Endothelial cell (in vitro differentiated cells): ENCODE measurements around the gene ST6GALNAC4. TPM values are rescaled to one million over a fixed set of nuclear protein-coding genes. Genes with fewer than 3 reads are reported as not detected.

ENCODE experiments used
- DNase-seq: peaks from one replicate; pipeline ENCODE4 v3.0.0; 2021; ENCODE audit warnings: low spot score
- H3K27ac Mint-ChIP-seq: one replicate; pipeline ENCODE4 v1.8.0; 2021; ENCODE audit warnings: mixed read lengths, inconsistent platforms; ENCODE audit not compliant: unreplicated experiment
- H3K27me3 Mint-ChIP-seq: one replicate; pipeline ENCODE4 v1.8.0; 2021; ENCODE audit warnings: mild to moderate bottlenecking, moderate library complexity, mixed read lengths, inconsistent platforms; ENCODE audit not compliant: unreplicated experiment
- H3K36me3 Mint-ChIP-seq: one replicate; pipeline ENCODE4 v1.8.0; 2021; ENCODE audit warnings: mild to moderate bottlenecking, low read depth, mixed read lengths, inconsistent platforms; ENCODE audit not compliant: unreplicated experiment
- H3K4me1 Mint-ChIP-seq: one replicate; pipeline ENCODE4 v1.8.0; 2021; ENCODE audit warnings: mild to moderate bottlenecking, mixed read lengths, inconsistent platforms; ENCODE audit not compliant: unreplicated experiment
- H3K4me3 Mint-ChIP-seq: one replicate; pipeline ENCODE4 v1.8.0; 2021; ENCODE audit warnings: mild to moderate bottlenecking, mixed read lengths, inconsistent platforms; ENCODE audit not compliant: unreplicated experiment
- H3K9me3 Mint-ChIP-seq: one replicate; pipeline ENCODE4 v1.8.0; 2021; ENCODE audit warnings: mixed read lengths, inconsistent platforms; ENCODE audit not compliant: unreplicated experiment
- total RNA-seq: library from RNA; stranded (reverse); fragmentation: NEBNext Ultra II Directional; extraction: Animal tissue kit (Norgen Biotek cat#: 25700); gene quantifications from one replicate; pipeline ENCODE4 v1.2.1, GENCODE V29; 2021; ENCODE audit not compliant: unreplicated experiment
- TF ChIP-seq, protein P1 (sequence below): fragments of 200-600 bp; sonication (generic); IDR thresholded peaks from one replicate; pipeline ENCODE4 v1.5.0; 2021; ENCODE audit warnings: antibody characterized with exemption; ENCODE audit not compliant: unreplicated experiment

ST6GALNAC4 gene
- total RNA-seq, 1 donor from 2014 or later = 25.0 TPM

DNA sequence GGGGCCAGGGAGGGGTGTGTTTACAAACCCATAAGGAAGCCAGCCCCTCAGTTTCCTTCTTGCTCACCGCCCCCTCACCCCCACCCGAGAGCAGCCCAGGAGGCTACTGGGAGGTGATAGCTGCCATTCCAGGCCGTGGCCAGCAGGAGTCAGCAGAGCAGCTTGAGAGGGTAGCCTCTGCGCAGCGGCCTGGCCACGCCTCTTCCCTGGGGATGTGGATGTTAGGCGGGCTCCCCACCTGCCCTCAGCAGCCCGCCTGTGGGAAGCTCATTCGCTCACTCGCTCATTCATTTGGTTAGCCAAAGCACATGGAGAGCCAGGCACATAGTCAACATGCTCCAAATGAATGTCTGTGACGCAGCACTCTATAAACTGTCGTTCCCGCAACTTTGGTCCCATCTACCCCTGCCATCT is 26.9 kb upstream of the ST6GALNAC4 start:
- Mint-ChIP-seq H3K27ac (no peak overlapping the region), H3K36me3 (no peaks in the 10 kb centered on the region)

DNA sequence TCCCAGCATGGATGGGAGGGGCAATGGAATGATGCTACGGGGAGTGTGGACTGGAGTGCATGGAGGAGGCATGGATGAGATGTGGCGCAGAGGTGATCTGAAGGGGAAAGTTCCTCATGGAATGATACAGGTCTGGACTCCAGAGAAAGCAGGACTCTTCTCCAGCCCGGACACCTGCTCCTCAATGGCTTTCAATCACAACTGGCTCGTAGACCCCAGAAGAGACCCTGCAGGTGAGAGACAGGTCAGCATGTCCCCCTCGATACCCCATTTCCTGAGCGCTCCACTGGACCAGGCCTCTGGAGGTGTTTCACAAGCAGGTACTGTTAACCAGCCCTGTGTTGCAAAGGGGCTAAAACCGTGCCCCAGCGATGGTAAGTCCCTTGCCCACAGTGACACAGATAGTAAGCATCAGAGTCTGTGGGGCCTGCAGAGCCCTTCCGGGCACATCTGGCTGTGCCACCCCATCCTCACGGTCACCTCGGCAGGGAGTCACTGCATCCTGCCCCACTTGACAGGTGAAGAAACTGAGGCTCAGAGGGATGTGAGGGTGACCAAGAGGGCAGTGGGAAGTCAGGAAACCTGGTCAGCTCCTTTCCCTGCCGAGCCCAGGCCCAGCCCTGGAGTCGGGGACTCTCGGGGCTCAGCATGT is 26.3 kb upstream of the ST6GALNAC4 start:
- H3K27ac Mint-ChIP-seq = peak overlapping the region; percentile 20
- peak overlapping the region; percentile 28 for H3K4me3 Mint-ChIP-seq
- no peaks in the 10 kb centered on the region for H3K9me3 Mint-ChIP-seq
- DNase-seq = no peak
- H3K4me1 Mint-ChIP-seq = peaks cover 5% of the 10 kb centered on the region
- TF ChIP-seq, protein P1, sequence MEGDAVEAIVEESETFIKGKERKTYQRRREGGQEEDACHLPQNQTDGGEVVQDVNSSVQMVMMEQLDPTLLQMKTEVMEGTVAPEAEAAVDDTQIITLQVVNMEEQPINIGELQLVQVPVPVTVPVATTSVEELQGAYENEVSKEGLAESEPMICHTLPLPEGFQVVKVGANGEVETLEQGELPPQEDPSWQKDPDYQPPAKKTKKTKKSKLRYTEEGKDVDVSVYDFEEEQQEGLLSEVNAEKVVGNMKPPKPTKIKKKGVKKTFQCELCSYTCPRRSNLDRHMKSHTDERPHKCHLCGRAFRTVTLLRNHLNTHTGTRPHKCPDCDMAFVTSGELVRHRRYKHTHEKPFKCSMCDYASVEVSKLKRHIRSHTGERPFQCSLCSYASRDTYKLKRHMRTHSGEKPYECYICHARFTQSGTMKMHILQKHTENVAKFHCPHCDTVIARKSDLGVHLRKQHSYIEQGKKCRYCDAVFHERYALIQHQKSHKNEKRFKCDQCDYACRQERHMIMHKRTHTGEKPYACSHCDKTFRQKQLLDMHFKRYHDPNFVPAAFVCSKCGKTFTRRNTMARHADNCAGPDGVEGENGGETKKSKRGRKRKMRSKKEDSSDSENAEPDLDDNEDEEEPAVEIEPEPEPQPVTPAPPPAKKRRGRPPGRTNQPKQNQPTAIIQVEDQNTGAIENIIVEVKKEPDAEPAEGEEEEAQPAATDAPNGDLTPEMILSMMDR = no peak
- no peaks in the 10 kb centered on the region for H3K36me3 Mint-ChIP-seq
- H3K27me3 Mint-ChIP-seq = peaks cover 12% of the 10 kb centered on the region

More for the DNA sequence above, 26.9 kb upstream of the ST6GALNAC4 start:
- peak; percentile 85 for DNase-seq
- Mint-ChIP-seq H3K9me3 (no peaks in the 10 kb centered on the region), H3K4me3 (no peak overlapping the region), H3K4me1 (peaks cover 3% of the 10 kb centered on the region), H3K27me3 (peaks cover 10% of the 10 kb centered on the region)
- TF ChIP-seq, protein P1 = peak; percentile 76

DNA sequence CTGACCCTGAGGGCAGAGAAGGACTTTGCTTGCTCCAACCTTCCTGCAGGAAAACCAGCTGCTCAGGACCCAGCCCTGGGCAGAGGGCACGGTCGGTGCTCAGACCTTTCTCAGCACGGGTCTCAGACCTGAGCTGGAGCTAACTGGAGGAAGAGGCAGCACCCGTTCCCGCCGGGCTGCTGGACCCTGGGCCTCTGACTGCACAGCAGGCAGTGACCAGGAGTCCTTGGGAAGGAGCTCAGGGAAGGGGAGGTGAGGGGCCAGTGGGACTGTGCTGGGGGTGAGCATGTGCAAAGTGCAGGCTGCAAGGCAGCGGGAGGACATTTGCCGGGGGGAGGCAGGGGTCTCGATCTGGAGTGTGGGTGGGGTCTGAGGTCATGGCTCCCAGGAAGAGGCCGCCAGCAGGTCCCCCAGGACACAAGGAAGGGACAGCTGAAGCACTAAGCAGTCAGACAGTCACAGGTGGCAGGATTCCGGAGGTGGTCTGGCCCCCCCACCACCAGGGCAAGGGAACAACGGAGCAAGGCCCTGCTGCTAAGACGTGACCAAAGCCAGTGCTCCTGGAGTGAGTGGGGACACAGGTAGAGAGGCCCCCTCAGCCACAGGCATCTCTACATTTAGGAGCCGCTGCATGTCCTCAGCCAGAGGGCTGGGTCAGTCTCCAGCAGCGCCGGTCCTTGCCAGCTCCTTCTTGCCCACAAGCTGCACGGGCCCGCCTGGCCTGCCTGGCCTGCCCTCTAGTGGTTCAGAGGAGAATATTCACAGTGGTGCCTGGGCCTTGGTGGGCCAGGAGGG is 25.6 kb upstream of the ST6GALNAC4 start:
- peak overlapping the region; percentile 20 for H3K27ac Mint-ChIP-seq
- H3K36me3 Mint-ChIP-seq = no peaks in the 10 kb centered on the region
- peak overlapping the region; percentile 28 for H3K4me3 Mint-ChIP-seq
- H3K9me3 Mint-ChIP-seq = no peaks in the 10 kb centered on the region
- TF ChIP-seq, protein P1 = peak; percentile 83
- DNase-seq = peak; percentile 77
- H3K4me1 Mint-ChIP-seq = peaks cover 5% of the 10 kb centered on the region
- peaks cover 12% of the 10 kb centered on the region for H3K27me3 Mint-ChIP-seq

DNA sequence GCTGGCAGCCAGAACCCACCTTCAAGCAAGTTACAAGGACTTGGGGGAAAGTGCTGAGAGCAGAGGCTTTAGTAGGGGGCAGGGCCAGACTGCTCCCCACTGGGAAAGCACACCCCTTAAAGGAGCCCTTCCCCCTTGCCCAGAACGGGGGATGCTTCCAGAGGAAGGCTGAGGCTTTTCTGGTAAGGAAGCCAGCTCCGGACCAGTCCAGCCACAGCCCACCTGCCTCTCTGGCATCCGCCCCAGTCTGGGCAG is 25.0 kb upstream of the ST6GALNAC4 start:
- no peaks in the 10 kb centered on the region for H3K36me3 Mint-ChIP-seq
- no peak for DNase-seq
- H3K4me1 Mint-ChIP-seq = peaks cover 10% of the 10 kb centered on the region
- peak overlapping the region; percentile 65 for H3K4me3 Mint-ChIP-seq
- no peaks in the 10 kb centered on the region for H3K9me3 Mint-ChIP-seq
- H3K27ac Mint-ChIP-seq = no peak overlapping the region
- H3K27me3 Mint-ChIP-seq = peaks cover 13% of the 10 kb centered on the region
- TF ChIP-seq, protein P1 = no peak
